Endothelial cell of umbilical vein (primary cell): ENCODE results near the gene KRT1. TPM values are rescaled to one million over a fixed set of nuclear protein-coding genes. Genes with fewer than 3 reads are reported as not detected.

Source experiments
- BruUV-seq: library from RNA; stranded (reverse); fragments of 400-500 nt; replicated peaks from 2 replicates; lab custom pipeline; 2021; lab: Mats Ljungman, UMichigan
- CTCF ChIA-PET: fragments of 300-600, 350-600 bp; sonication (Branson Sonifier 250); formaldehyde crosslinking; loops from one replicate; lab custom pipeline; 2021; ENCODE audit warnings: antibody characterized with exemption, inconsistent platforms; lab: Charles Lee
- POLR2A ChIA-PET: fragments of 300-600, 350-600 bp; sonication (Branson Sonifier 250); formaldehyde crosslinking; loops from one replicate; lab custom pipeline; 2021; ENCODE audit warnings: antibody characterized with exemption, inconsistent platforms; lab: Charles Lee
- DNase-seq: peaks from one replicate; pipeline ENCODE4 v3.0.0-alpha.2; 2011; ENCODE audit warnings: low read depth, low spot score
- FAIRE-seq: peaks from 2 replicates; lab custom pipeline; 2011; peaks lifted over from hg19 to GRCh38; lab: Jason Lieb, UNC
- H2AFZ ChIP-seq: 2 replicates; pipeline ENCODE4 v1.6.0; 2012; ENCODE audit warnings: low read depth, low read length, control low read depth, inconsistent platforms
- H3K27ac ChIP-seq: 2 replicates; pipeline ENCODE4 v1.5.1; 2011; ENCODE audit warnings: low read depth, mild to moderate bottlenecking, control low read depth, low read length, moderate library complexity; ENCODE audit not compliant: insufficient read depth
- H3K27me3 ChIP-seq, 2 experiments: 2 replicates each; pipeline versions ENCODE4 v1.6.0 to v1.6.1; 2011; ENCODE audit warnings: low read length in 2 of 2, mixed read lengths in 1 of 2; ENCODE audit not compliant: control insufficient read depth in 2 of 2, insufficient read depth in 2 of 2
- H3K36me3 ChIP-seq, 2 experiments: 2 replicates in 1 of 2; 3 replicates in 1 of 2; pipeline ENCODE4 v1.5.1; 2011; ENCODE audit warnings: low read length in 2 of 2, mild to moderate bottlenecking in 1 of 2, moderate library complexity in 1 of 2; ENCODE audit not compliant: control insufficient read depth in 2 of 2, insufficient read depth in 2 of 2; ENCODE audit errors: extremely low read depth in 1 of 2
- H3K4me1 ChIP-seq: 3 replicates; pipeline ENCODE4 v1.5.1; 2011; ENCODE audit warnings: mild to moderate bottlenecking, low read length; ENCODE audit not compliant: control insufficient read depth, insufficient read depth; ENCODE audit errors: extremely low read depth
- H3K4me2 ChIP-seq: 2 replicates; pipeline ENCODE4 v1.6.1; 2011; ENCODE audit warnings: low read length, control low read depth, mixed read lengths; ENCODE audit not compliant: insufficient read depth
- H3K4me3 ChIP-seq, 3 experiments: fragments of 200-600 bp in 1 of 3; sonication (generic), shearing (Covaris generic) in 1 of 3; replicated peaks in 1 of 3; 2 replicates each; pipeline ENCODE4 v1.5.1; 2011 to 2016; ENCODE audit warnings: control low read depth in 3 of 3, low read length in 3 of 3, mild to moderate bottlenecking in 2 of 3, inconsistent platforms in 1 of 3, low read depth in 1 of 3, moderate library complexity in 1 of 3; ENCODE audit not compliant: insufficient read depth in 1 of 3
- H3K79me2 ChIP-seq: 2 replicates; pipeline ENCODE4 v1.6.0; 2012; ENCODE audit warnings: low read length, inconsistent platforms; ENCODE audit not compliant: control insufficient read depth, insufficient read depth
- H3K9ac ChIP-seq: replicated peaks from 2 replicates; pipeline ENCODE3; 2011; ENCODE audit warnings: low read length, control low read depth; ENCODE audit not compliant: insufficient read depth; ENCODE audit errors: extremely low read depth
- H3K9me1 ChIP-seq: replicated peaks from 3 replicates; pipeline ENCODE4 v1.6.0; 2011; ENCODE audit warnings: mild to moderate bottlenecking, low read length; ENCODE audit not compliant: control insufficient read depth, insufficient read depth; ENCODE audit errors: extremely low read depth
- H3K9me3 ChIP-seq: replicated peaks from 2 replicates; pipeline ENCODE4 v1.5.1; 2012; ENCODE audit warnings: low read length, inconsistent platforms; ENCODE audit not compliant: control insufficient read depth, insufficient read depth
- H4K20me1 ChIP-seq: replicated peaks from 2 replicates; pipeline ENCODE3; 2011; ENCODE audit warnings: mild to moderate bottlenecking, low read length; ENCODE audit not compliant: control insufficient read depth, insufficient read depth; ENCODE audit errors: extremely low read depth
- CTCF ChIP-seq, 2 donors: IDR thresholded peaks; 1 replicate in 1 of 2; 2 replicates in 1 of 2; pipeline ENCODE4 v1.5.1; 2011; ENCODE audit warnings: low read length in 2 of 2, mild to moderate bottlenecking in 2 of 2, moderate library complexity in 2 of 2, control low read depth in 1 of 2, inconsistent platforms in 1 of 2, low read depth in 1 of 2; ENCODE audit not compliant: insufficient read depth in 1 of 2; ENCODE audit errors: extremely low read depth in 1 of 2
- EZH2 ChIP-seq: IDR thresholded peaks from 2 replicates; pipeline ENCODE4 v1.6.1; 2012; ENCODE audit warnings: borderline replicate concordance, low read depth, mild to moderate bottlenecking, moderate library complexity, low read length, inconsistent platforms; ENCODE audit not compliant: severe bottlenecking
- FOS ChIP-seq: IDR thresholded peaks from 2 replicates; pipeline ENCODE4 v1.6.1; 2011; ENCODE audit warnings: mild to moderate bottlenecking, low read length, moderate library complexity, borderline replicate concordance; ENCODE audit not compliant: insufficient read depth
- GATA2 ChIP-seq: IDR thresholded peaks from 2 replicates; pipeline ENCODE4 v1.7.0; 2011; ENCODE audit warnings: low read depth, mild to moderate bottlenecking, moderate library complexity, mixed read lengths, low read length; ENCODE audit not compliant: insufficient read length, insufficient read depth
- JUN ChIP-seq: IDR thresholded peaks from 2 replicates; pipeline ENCODE4 v1.6.1; 2011; ENCODE audit warnings: borderline replicate concordance, low read depth; ENCODE audit not compliant: insufficient read length, insufficient read depth
- MYC ChIP-seq: IDR thresholded peaks from one replicate; pipeline ENCODE4 v1.6.1; 2011; ENCODE audit warnings: mild to moderate bottlenecking, low read depth, low read length
- POLR2A ChIP-seq: IDR thresholded peaks from 2 replicates; pipeline ENCODE4 v1.6.1; 2012; ENCODE audit warnings: low read depth, mild to moderate bottlenecking, control low read depth, low read length
- POLR2AphosphoS5 ChIP-seq: IDR thresholded peaks from 2 replicates; pipeline ENCODE4 v1.6.1; 2012; ENCODE audit warnings: low read depth, mild to moderate bottlenecking, control low read depth, low read length, moderate library complexity; ENCODE audit not compliant: insufficient read depth
- dilution Hi-C: fragments of 300-500 bp; cut with MboI; formaldehyde crosslinking; loops from one replicate; pipeline ENCODE4 v1.15.0; 2019; ENCODE audit warnings: low sequenced_read_pairs; ENCODE audit not compliant: extremely low pct_ligation_motif_present
- intact Hi-C: fragments of 100-400 bp; cut with micrococcal nuclease; formaldehyde crosslinking; loops from one replicate; pipeline ENCODE4 v1.10.0; 2022
- polyA plus RNA-seq, 4 experiments: library from polyadenylated mRNA; depleted of rRNA in 3 of 4; stranded (reverse) in 3 of 4; unstranded in 1 of 4; fragments of >200 nt; gene quantifications; 2 replicates each; pipeline versions ENCODE4 v1.2.1 to v1.2.3, GENCODE V29; 2011 to 2012; ENCODE audit warnings: missing spikeins in 1 of 4
- total RNA-seq: library from RNA; stranded (reverse); gene quantifications from 2 replicates; pipeline ENCODE4 v1.2.3, GENCODE V29; 2021
- TF ChIP-seq, protein P1 (sequence below): IDR thresholded peaks from 2 replicates; pipeline ENCODE4 v1.6.1; 2011; ENCODE audit not compliant: insufficient read depth, insufficient read length

The KRT1 gene
- total and polyA plus RNA-seq, 2 donors (not counting 3 experiments of a cell fraction or from before 2014, with no cell fraction given): not detected

DNA sequence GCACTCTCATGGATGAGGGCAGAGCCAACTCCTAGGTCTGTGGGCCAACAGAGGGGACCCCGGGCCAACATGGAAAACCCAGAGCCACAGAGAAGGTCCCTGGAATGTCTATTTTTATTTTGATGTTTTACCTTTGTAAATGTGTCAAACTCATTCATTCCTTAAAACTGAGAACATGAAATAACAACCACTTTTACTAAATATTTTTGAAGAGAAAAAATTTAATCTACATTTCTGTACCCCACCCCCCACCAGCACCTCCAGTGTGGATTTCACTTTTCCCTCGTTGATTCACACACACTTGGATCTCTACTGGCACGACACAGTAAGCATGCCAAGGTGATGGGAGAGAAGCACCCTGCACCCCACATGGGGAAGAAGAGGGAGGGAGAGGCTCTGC lies 16.4 kb upstream of the KRT1 start:
- BruUV-seq: no TSS peak
- no peaks in the 10 kb centered on the region for H3K79me2 ChIP-seq
- H3K4me3 ChIP-seq: no peak overlapping the region
- FAIRE-seq (no peak), DNase-seq (no peak)
- H3K9ac ChIP-seq: no peak overlapping the region
- intact Hi-C loops (loop anchor here (10.0 kb wide), 1 partner anchor 168 kb away; no protein-coding TSS in a partner anchor), dilution Hi-C loops (no loop called here)
- no peaks in the 10 kb centered on the region for H3K36me3 ChIP-seq
- TF ChIP-seq EZH2: no peak
- TF ChIP-seq CTCF (IDR thresholded peaks at IDR 0.05; ENCODE audit: extremely low read depth in 1 of 2, insufficient read depth in 1 of 2, low read depth in 1 of 2, low read length in 2 of 2): no peak
- TF ChIP-seq GATA2: no peak
- no peak for TF ChIP-seq MYC
- TF ChIP-seq, protein P1, sequence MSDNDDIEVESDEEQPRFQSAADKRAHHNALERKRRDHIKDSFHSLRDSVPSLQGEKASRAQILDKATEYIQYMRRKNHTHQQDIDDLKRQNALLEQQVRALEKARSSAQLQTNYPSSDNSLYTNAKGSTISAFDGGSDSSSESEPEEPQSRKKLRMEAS: no peak
- no peak for TF ChIP-seq POLR2A
- TF ChIP-seq FOS: no peak
- TF ChIP-seq POLR2AphosphoS5: no peak
- no peak for TF ChIP-seq JUN
- H3K9me3 ChIP-seq: no peaks in the 10 kb centered on the region
- H4K20me1 ChIP-seq: no peaks in the 10 kb centered on the region
- no peak overlapping the region for H3K4me2 ChIP-seq
- no peaks in the 10 kb centered on the region for H3K9me1 ChIP-seq
- CTCF ChIA-PET: no interaction called here
- H3K4me1 ChIP-seq: no peaks in the 10 kb centered on the region
- no peak overlapping the region for H3K27ac ChIP-seq
- H2AFZ ChIP-seq: no peak overlapping the region
- peaks cover 7 to 17% of the 10 kb centered on the region in 2 experiments for H3K27me3 ChIP-seq
- POLR2A ChIA-PET: no interaction called here
